Thyroid gland (tissue), 4 donors: Measurements from ENCODE around the gene IGFALS.

Experiments
- POLR2A ChIP-seq, 2 donors: fragments of 450-650 bp; IDR thresholded peaks; one replicate each; pipeline ENCODE4 v1.6.1; 2017; ENCODE audit warnings: antibody characterized with exemption in 2 of 2, mild to moderate bottlenecking in 2 of 2, moderate library complexity in 1 of 2
- TF ChIP-seq, protein P1 (sequence below), 6 experiments: fragments of 200-600 bp in 3 of 6; fragments of 450-650 bp in 3 of 6; sonication (generic) in 3 of 6; IDR thresholded peaks; one replicate each; pipeline ENCODE4 v1.5.1; 2016 to 2019; ENCODE audit warnings: antibody characterized with exemption in 6 of 6, mild to moderate bottlenecking in 2 of 6, inconsistent platforms in 1 of 6, moderate library complexity in 1 of 6

DNA sequence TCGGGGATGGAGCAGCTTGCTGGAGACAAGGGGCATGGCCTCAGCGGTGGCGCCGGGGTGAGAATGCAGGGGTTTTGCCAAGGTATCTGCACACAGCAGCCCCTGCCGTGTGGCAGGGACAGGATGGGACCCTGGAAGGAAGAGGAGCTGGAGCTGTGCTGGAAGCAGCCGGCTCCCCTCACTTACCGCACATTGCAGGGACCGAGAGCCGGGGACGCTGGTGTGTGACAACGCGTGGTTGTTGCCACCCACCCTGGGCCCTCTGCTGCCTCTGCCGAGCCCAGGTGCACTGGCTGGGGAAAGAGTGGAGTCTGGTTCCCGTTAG, 7.7 kb downstream of the IGFALS start:
- TF ChIP-seq, protein P1, sequence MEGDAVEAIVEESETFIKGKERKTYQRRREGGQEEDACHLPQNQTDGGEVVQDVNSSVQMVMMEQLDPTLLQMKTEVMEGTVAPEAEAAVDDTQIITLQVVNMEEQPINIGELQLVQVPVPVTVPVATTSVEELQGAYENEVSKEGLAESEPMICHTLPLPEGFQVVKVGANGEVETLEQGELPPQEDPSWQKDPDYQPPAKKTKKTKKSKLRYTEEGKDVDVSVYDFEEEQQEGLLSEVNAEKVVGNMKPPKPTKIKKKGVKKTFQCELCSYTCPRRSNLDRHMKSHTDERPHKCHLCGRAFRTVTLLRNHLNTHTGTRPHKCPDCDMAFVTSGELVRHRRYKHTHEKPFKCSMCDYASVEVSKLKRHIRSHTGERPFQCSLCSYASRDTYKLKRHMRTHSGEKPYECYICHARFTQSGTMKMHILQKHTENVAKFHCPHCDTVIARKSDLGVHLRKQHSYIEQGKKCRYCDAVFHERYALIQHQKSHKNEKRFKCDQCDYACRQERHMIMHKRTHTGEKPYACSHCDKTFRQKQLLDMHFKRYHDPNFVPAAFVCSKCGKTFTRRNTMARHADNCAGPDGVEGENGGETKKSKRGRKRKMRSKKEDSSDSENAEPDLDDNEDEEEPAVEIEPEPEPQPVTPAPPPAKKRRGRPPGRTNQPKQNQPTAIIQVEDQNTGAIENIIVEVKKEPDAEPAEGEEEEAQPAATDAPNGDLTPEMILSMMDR (IDR thresholded peaks at IDR 0.05) = no peak
- no peak for TF ChIP-seq POLR2A (IDR thresholded peaks at IDR 0.05)
